Activated T-cell treated with anti-CD3 and anti-CD28 coated beads, Interleukin-2, amount 50 U/mL, for 24 hours (primary cell): Measurements from ENCODE around the gene TPPP.

Source experiments
- DNase-seq: peaks from one replicate; pipeline ENCODE4 v3.0.0-alpha.2; 2020
- H3K27ac Mint-ChIP-seq: 2 replicates; pipeline ENCODE4 v1.8.0; 2020; ENCODE audit warnings: mild to moderate bottlenecking, mixed read lengths
- H3K27me3 Mint-ChIP-seq: 2 replicates; pipeline ENCODE4 v1.8.0; 2020; ENCODE audit warnings: mixed read lengths
- H3K36me3 Mint-ChIP-seq: 2 replicates; pipeline ENCODE4 v1.8.0; 2020; ENCODE audit warnings: low read depth, mixed read lengths
- H3K4me1 Mint-ChIP-seq: 2 replicates; pipeline ENCODE4 v1.8.0; 2020; ENCODE audit warnings: low read depth, mixed read lengths
- H3K4me3 Mint-ChIP-seq: 2 replicates; pipeline ENCODE4 v1.8.0; 2020; ENCODE audit warnings: mild to moderate bottlenecking, moderate library complexity, mixed read lengths
- H3K9me3 Mint-ChIP-seq: 2 replicates; pipeline ENCODE4 v1.8.0; 2020; ENCODE audit warnings: mixed read lengths

Gene TPPP

DNA sequence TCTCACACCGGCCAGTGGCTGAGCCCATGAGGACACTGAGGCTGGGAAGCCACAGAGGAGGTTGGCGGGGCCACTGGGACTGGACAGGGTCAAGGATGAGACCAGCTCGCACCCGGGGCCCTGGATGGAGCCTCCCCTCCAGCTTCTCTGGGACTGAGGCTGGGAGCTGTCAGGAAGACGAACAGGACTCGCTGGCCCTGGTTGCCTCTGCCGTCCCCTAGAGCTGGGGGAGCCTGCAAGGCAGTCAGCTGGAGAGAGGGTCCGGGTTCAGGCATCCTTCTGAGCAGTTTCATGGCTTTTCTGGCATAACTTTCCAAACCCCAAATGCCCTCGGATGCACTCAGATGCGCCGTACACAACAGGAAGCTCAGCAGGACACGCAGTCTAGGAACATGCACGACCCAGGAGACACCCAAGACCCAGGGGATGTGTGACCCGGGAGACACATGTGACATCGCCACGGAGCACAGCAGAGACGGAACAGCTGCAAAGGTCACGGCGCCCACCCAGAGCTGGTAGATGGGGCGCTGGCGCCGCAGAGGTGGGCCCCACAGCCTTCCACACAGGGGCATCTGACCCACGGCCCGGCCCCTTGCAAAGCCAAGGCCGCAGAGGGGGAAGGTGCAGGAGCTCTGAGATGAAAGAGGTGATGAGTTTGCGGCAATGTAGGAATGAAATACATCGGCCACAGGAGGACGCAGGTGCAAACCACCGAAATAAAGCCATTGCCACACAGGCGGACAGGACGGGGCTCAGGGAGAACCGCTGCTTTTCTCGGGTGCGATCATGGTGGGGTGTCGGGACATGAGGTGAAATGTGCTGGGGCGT lies 17.1 kb downstream of the TPPP start:
- no peak overlapping the region for H3K4me3 Mint-ChIP-seq
- no peaks in the 10 kb centered on the region for H3K36me3 Mint-ChIP-seq
- peaks cover 16% of the 10 kb centered on the region for H3K4me1 Mint-ChIP-seq
- DNase-seq, result peak; percentile 27
- H3K27ac Mint-ChIP-seq, result no peak overlapping the region
- H3K27me3 Mint-ChIP-seq, result peaks cover 12% of the 10 kb centered on the region
- no peaks in the 10 kb centered on the region for H3K9me3 Mint-ChIP-seq

DNA sequence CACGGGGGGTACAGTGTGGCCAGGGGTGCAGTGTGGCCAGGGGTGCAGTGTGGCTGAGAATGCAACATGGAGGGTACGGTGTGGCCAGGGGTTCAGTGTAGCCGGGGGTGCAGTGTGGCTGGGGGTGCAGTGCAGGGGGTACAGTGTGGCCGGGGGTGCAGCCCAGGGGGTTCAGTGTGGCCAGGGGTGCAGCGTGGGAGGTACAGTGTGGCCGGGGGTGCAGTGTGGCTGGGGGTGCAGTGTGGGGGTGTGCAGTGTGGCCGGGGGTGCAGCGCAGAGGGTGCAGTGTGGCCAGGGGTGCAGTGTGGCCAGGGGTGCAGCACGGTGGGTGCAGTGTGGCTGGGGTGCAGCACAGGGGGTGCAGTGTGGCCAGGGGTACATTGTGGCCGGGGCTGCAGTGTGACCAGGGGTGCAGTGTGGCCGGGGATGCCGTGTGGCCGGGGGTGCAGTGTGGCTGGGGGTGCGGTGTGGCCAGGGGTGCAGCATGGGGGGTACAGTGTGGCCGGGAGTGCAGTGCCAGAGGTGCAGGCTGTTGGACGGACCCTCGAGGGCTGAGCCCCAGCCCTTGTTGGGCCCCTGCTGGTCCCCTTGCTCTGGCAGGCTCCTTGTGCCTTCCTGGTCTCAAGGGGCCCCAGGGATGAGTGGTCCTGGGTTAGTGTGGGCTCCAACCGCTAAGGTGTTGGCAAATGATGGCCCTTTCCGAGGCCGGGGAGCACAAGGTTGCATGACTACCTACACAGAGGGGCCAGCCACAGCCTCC lies 17.9 kb downstream of the TPPP start:
- peaks cover 12% of the 10 kb centered on the region for H3K27me3 Mint-ChIP-seq
- no peak overlapping the region for H3K4me3 Mint-ChIP-seq
- H3K4me1 Mint-ChIP-seq, result peaks cover 16% of the 10 kb centered on the region
- H3K27ac Mint-ChIP-seq, result no peak overlapping the region
- no peak for DNase-seq
- no peaks in the 10 kb centered on the region for H3K9me3 Mint-ChIP-seq
- H3K36me3 Mint-ChIP-seq, result no peaks in the 10 kb centered on the region

DNA sequence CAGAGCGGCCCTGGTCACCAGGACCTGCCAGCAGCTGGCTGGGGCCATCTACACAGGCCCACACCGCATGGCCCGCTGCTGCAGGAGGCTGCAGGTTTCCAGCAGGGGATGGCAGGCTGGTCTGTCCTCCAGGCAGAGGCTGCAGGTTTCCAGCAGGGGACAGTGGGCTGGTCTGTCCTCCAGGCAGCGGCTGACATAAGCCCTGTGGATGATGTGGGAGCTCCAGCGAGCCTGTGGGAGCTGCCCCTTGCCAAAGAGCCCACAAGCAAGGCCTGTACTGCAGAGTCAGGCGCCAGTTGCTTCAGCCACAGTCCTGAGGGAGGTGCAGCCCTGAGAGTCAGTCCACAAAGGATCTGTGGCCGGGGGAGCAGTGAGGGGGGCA lies 18.5 kb downstream of the TPPP start:
- Mint-ChIP-seq H3K36me3 (no peaks in the 10 kb centered on the region), H3K27ac (no peak overlapping the region), H3K27me3 (peaks cover 12% of the 10 kb centered on the region), H3K9me3 (no peaks in the 10 kb centered on the region), H3K4me3 (no peak overlapping the region), H3K4me1 (peaks cover 16% of the 10 kb centered on the region)
- peak; percentile 29 for DNase-seq

DNA sequence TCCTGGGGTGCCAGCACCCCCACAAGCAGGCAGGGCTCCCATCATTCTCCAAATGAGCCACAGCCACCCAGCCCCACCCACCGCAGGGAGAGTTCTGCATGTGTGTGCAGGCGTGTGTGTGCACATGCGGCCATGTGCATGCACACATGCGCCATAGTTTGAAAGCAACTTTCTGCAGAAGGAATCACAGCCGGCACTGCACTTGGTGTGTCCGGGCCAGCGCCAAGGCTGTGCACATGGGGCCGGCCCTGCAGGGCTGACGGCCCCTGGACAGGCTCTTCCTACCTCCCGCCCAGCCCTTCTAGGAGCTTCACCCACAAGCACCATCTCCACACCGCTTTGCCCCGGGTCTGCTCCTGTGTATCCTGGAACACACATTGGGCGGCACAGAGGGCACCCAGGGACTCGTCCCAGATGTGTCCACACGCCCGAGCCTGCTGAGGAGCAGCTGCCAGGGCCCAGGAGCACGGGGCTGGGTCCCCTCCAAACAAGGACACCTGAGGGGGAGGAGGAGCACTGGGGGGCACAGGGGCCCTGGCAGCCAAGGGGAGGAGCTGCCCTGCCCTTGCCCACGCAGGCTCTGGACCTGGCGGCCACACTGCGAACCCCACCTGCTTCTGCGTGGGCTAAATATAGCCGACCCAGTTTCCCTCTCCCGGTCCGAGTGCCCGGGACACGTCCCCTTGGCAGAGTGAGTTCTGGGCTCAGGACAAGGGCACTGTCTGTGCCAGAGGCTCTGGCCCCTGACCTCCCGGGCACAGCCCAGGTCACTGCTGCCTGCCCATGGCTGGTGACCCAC lies 19.1 kb downstream of the TPPP start:
- H3K4me3 Mint-ChIP-seq, result no peak overlapping the region
- H3K9me3 Mint-ChIP-seq, result no peaks in the 10 kb centered on the region
- H3K36me3 Mint-ChIP-seq, result no peaks in the 10 kb centered on the region
- DNase-seq, result peak; percentile 31
- H3K27me3 Mint-ChIP-seq, result peaks cover 12% of the 10 kb centered on the region
- H3K27ac Mint-ChIP-seq, result no peak overlapping the region
- H3K4me1 Mint-ChIP-seq, result peaks cover 16% of the 10 kb centered on the region

DNA sequence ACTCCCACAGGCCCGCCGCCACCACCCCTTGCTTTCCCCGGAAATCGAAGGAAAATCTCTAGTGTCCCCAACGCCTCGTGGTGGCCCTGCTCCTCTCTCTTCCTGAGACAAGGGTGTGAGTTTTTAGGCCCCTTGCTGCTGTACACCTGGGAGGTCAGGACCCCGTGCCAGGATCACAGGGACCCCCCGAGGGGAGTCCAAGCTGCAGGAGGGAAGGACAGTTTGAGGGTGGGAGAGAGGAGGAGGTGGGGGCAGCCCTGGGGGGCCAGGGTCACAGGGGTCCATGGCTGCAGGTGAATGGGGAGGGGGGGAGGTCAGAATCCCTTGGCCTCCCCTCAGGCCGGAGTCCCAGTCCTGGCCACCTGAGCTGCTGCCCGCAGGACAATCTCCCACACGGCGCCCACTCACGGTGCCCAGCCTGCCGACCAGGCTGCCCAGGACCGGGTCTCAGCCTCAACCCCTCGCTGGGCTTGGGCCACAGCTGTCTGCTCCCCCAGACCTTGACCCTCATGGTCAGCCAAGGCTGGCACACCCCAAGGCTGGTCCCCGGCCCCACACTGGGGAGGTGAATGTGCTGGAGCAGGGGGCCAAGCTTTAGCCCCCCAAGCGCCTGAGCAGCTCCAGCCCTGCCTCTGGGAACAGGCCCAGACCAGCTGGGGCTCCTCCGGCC lies 19.9 kb downstream of the TPPP start:
- DNase-seq, result peak; percentile 31
- H3K4me1 Mint-ChIP-seq, result peaks cover 16% of the 10 kb centered on the region
- H3K4me3 Mint-ChIP-seq, result peak overlapping the region; percentile 51
- H3K9me3 Mint-ChIP-seq, result no peaks in the 10 kb centered on the region
- H3K27ac Mint-ChIP-seq, result peak overlapping the region; percentile 63
- H3K27me3 Mint-ChIP-seq, result peaks cover 12% of the 10 kb centered on the region
- no peaks in the 10 kb centered on the region for H3K36me3 Mint-ChIP-seq

DNA sequence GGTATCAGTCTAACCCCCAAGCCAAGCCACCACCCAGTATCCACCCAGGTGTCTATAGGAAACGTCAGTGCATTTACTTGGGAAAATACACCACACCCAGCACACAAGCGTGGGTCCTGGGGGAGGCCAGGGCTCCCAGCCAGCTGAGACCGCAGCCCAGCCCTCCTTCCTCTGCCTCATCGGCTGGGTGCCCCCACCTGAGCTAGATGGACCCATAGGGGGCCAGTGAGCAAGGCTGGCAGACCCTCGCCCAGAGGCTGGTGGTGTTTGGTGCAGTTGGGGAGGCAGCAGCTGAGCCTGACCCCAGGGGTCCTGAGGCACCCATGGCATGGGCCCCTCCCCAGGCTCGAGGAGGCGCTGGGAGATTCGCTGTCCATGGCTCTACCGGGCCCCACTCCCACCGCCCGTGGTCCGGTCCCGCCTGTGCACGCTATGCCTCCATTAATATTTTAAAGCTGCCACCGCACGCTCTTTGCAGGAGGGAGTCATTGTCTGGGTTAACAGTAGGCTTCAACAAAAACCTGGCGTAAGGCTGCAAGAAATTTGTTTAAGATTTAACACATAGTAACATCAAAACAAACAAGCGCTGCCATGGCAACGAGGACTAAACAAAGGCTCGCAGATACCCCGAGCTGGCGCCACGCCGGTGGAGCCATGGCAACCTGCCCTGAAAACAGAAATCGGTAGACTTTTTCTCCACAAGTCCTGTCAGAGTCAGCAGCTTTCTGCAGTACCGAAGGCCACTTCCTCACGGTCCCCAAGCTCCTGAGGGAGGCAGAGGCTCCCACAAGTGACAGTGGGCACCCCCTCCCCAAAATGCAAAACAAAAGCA lies 20.6 kb downstream of the TPPP start:
- H3K27me3 Mint-ChIP-seq, result peaks cover 12% of the 10 kb centered on the region
- peak; percentile 50 for DNase-seq
- H3K27ac Mint-ChIP-seq, result peak overlapping the region; percentile 63
- H3K4me1 Mint-ChIP-seq, result peaks cover 16% of the 10 kb centered on the region
- peaks cover under 1% of the 10 kb centered on the region for H3K36me3 Mint-ChIP-seq
- peak overlapping the region; percentile 51 for H3K4me3 Mint-ChIP-seq
- no peaks in the 10 kb centered on the region for H3K9me3 Mint-ChIP-seq

DNA sequence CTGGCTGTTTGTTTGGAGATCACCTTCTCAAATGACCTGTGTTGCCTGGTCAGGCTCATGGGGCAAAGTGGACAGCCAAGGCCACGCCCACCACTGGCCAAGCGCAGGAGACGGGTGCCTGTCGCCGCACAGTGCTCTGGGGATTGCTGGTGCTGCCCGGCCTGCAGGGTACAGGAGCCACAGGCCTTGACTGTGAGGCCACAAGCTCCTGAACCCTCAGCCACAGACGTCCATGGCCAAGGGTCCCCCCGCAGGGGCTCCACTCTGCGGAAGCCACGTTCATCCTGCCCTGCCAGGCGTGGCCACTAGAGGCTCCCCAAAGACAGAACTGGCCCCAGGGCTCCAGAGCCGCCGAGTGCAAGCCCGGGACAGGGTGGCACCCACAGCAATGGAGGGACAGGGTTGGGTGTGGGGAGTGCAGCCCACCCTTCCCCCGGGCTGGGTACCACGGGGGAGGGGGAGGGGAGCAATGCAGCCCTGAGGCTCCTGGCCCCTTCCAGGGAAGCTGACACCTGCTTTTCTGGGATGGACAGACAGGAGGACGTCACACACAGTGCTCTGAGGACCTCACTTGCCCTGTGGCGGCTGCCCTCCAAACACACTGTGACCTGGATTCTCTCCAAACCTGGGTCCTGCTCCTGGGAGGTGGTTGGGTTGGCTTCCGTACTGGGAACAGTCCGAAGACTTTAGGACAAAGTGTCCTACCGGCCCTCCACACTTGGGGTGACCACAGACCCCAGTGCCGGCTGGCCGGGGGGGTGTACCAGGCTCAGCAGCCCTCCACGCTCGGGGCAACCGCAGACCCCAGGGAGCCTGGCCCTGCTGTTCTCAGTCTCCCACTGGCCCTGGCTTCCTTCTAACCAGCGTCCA lies 21.5 kb downstream of the TPPP start:
- peaks cover 16% of the 10 kb centered on the region for H3K4me1 Mint-ChIP-seq
- peaks cover 9% of the 10 kb centered on the region for H3K36me3 Mint-ChIP-seq
- no peaks in the 10 kb centered on the region for H3K9me3 Mint-ChIP-seq
- peak; percentile 81 for DNase-seq
- H3K27ac Mint-ChIP-seq, result no peak overlapping the region
- peaks cover 12% of the 10 kb centered on the region for H3K27me3 Mint-ChIP-seq
- no peak overlapping the region for H3K4me3 Mint-ChIP-seq

DNA sequence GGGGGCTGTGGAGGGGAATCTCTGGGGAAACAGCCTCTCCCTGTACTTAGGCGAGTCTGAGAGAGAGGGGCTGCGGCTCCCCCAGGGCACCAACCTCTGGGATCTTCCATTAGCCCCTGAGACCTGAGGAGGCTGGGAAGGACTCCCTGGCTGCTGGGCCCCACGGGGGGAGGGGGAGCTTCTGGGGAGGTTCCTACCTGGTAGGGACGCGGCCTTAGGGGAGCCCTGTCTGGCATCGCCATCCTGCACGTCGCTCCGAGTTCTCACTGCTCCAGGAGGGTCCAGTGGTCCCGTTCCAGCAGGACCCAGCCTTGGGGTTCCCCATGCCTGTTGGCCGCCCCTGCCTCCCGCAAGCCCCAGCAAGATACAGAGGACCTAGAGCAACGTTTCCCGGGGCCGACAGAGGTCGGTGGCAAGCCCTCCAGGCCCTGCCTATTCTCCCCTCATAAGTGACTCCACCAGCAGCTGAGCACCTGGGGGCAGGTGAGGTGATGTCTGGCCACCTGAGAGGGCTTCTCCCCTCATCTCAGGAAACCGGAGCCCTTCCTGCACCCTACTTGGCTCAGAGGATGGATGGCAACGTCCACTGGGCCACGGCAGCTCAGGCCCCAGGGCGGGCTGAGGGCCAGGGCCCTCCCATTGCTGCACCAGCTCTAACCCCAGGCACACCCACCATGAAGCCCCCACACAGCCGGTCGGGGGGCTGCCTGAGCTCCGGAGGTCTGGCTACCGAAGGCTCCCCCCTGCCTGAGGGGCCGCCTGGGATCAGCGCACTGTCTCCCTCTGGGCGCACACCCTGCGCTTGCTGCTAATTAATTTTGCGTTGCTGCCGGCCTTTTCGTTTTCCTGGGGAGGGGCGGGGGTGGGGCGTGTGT lies 22.5 kb downstream of the TPPP start:
- Mint-ChIP-seq H3K4me1 (peaks cover 16% of the 10 kb centered on the region), H3K27me3 (peaks cover 5% of the 10 kb centered on the region), H3K9me3 (no peaks in the 10 kb centered on the region), H3K27ac (no peak overlapping the region), H3K36me3 (peaks cover 12% of the 10 kb centered on the region), H3K4me3 (no peak overlapping the region)
- DNase-seq, result peak; percentile 34

DNA sequence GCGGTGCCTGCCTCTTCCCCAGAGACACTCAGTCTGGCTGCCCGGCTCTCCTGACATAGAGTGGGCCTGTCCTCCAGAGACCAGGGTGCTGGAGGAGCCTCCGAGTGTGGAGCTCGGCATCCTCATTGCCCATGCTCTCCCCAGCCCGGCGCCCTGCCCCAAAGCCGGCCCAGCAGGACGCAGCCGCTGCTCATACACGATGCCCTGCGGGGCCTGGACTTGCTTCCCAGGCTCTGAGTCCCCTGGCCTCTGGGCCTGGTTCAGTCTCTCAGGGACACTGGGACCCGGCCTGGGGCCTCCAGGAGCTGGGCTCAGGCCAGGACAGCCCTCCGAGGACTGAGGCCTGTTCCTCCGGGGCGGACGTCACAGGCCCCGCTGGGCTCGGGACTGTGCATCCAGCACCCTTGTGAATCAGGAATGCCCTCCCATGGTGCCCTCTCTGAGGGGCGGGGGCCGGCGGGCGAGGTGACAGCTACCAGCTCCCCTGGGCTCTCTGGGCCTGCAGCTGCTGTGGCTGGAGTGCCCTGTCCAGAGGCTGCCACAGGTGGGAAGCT lies 23.2 kb downstream of the TPPP start:
- Mint-ChIP-seq H3K4me1 (peaks cover 16% of the 10 kb centered on the region), H3K4me3 (no peak overlapping the region), H3K27me3 (peaks cover 5% of the 10 kb centered on the region), H3K36me3 (peaks cover 14% of the 10 kb centered on the region), H3K27ac (no peak overlapping the region), H3K9me3 (no peaks in the 10 kb centered on the region)
- DNase-seq, result peak; percentile 32

DNA sequence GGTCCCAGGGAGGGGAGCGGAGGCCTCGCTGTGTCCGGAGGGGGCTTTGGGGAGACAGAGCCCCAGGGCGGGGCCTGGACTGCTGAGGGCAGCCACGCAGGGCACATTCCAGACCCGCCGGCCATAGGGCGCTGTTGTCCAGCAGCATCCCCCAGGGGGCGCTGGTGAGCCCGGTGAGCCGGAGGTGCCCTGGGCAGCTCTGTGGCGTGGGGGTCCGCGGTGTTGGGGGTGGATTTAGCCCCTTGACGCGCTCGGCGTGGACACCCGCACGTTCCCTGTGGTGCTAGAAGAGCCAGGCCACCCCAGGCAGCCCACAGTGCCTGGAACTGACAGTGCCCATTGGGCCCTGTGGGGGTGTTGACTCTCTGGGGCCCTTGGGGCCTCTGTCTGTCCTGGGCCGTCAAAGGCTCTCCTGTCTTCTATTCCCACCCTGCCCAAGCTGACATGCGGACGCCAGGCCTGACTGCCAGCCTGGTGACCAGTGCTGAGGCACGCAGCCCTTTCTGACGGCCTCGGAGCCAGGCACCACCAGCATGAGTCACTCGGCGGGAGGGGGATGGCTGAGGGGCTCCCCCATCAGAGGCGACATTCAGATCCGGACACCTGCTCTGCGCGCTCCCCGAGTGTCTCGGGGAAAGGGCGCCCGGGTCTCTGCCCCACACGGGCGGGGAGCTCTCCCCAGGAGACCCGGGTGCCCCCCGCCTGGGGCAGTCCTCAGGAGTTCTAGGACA lies 23.9 kb downstream of the TPPP start:
- DNase-seq, result peak; percentile 68
- peaks cover 18% of the 10 kb centered on the region for H3K36me3 Mint-ChIP-seq
- H3K27me3 Mint-ChIP-seq, result peaks cover 5% of the 10 kb centered on the region
- H3K9me3 Mint-ChIP-seq, result no peaks in the 10 kb centered on the region
- no peak overlapping the region for H3K27ac Mint-ChIP-seq
- no peak overlapping the region for H3K4me3 Mint-ChIP-seq
- peaks cover 16% of the 10 kb centered on the region for H3K4me1 Mint-ChIP-seq

DNA sequence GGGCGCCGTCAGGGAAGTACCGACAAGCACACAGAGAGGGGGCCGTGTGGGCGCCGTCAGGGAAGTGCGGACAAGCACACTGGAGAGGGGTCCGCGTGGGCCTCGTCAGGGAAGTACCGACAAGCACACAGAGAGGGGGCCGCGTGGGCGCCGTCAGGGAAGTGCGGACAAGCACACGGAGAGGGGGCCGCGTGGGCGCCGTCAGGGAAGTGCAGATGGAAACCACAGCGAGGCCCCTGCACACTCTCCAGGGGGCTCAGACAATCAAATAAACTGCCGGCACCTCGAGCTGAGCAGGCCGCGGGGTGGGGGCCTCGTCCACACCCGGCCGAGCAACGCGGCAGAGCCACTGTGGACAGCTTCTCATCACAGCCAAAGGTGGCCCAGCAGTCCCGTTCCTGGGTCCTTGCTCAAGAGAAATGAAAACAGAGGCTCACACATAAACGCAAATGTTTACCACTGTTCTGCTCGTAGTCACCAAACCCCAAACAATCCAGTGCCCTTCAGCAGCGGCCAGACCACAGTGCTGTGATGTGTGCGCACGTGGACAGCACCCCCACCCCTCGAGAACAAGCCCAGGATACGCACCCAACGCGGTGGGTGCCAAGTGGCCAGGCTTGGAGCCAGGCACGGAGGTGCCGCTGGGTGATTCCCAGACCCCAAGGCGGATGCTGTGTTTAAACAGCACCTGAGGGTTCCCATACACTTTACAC lies 24.7 kb downstream of the TPPP start:
- Mint-ChIP-seq H3K27me3 (peaks cover 5% of the 10 kb centered on the region), H3K36me3 (peaks cover 25% of the 10 kb centered on the region), H3K4me1 (peaks cover 12% of the 10 kb centered on the region), H3K9me3 (no peaks in the 10 kb centered on the region), H3K4me3 (no peak overlapping the region), H3K27ac (no peak overlapping the region)
- DNase-seq, result no peak
